Upper lobe of left lung (tissue), 6 donors: ENCODE results near the gene SMYD3. TPM values are rescaled to one million over a fixed set of nuclear protein-coding genes. Genes with fewer than 3 reads are reported as not detected.

Experiments used
- ATAC-seq, 2 donors: fragments of 200-7000 bp; cut with Tn5 transposase; one replicate each; pipeline ENCODE4 v1.9.1; 2022; ENCODE audit warnings: mild to moderate bottlenecking in 2 of 2, moderate library complexity in 2 of 2; ENCODE audit not compliant: low FRiP score in 2 of 2
- DNase-seq, 2 donors: peaks; one replicate each; pipeline ENCODE4 v3.0.0-alpha.2; 2019 to 2020
- H3K27ac ChIP-seq, 4 donors: fragments of 200-600 bp; sonication (generic); one replicate each; pipeline ENCODE4 v1.5.1; 2016 to 2019
- H3K27me3 ChIP-seq, 4 donors: fragments of 200-600 bp; sonication (generic); one replicate each; pipeline ENCODE4 v1.5.1; 2017 to 2019
- H3K36me3 ChIP-seq, 4 donors: fragments of 200-600 bp; sonication (generic); one replicate each; pipeline ENCODE4 v1.5.1; 2016 to 2019
- H3K4me1 ChIP-seq, 4 donors: fragments of 200-600 bp; sonication (generic); one replicate each; pipeline ENCODE4 v1.5.1; 2018 to 2019
- H3K4me3 ChIP-seq, 4 donors: fragments of 200-600 bp; sonication (generic); one replicate each; pipeline ENCODE4 v1.5.1; 2017 to 2019; ENCODE audit warnings: mild to moderate bottlenecking in 2 of 4, moderate library complexity in 1 of 4
- H3K9me3 ChIP-seq, 4 donors: fragments of 200-600 bp; sonication (generic); one replicate each; pipeline ENCODE4 v1.5.1; 2018 to 2019
- CTCF ChIP-seq, 6 experiments: fragments of 450-650 bp in 4 of 6; fragments of 200-600 bp in 2 of 6; sonication (generic) in 2 of 6; IDR thresholded peaks; one replicate each; pipeline ENCODE4 v1.5.1; 2016 to 2019; ENCODE audit warnings: antibody characterized with exemption in 6 of 6
- EP300 ChIP-seq, 4 donors: sonication (generic); formaldehyde crosslinking; IDR thresholded peaks; one replicate each; pipeline ENCODE4 v1.5.1; 2017; ENCODE audit warnings: antibody characterized with exemption in 4 of 4, control low read depth in 2 of 4
- POLR2A ChIP-seq, 4 donors: fragments of 450-650 bp; IDR thresholded peaks; one replicate each; pipeline ENCODE4 v1.5.1; 2016 to 2017; ENCODE audit warnings: antibody characterized with exemption in 4 of 4, mild to moderate bottlenecking in 2 of 4
- POLR2AphosphoS5 ChIP-seq, 2 donors: sonication (generic); formaldehyde crosslinking; IDR thresholded peaks; one replicate each; pipeline ENCODE4 v1.5.1; 2017; ENCODE audit warnings: antibody characterized with exemption in 2 of 2
- WGBS, 2 donors: methylation state at CpG; one replicate each; pipeline ENCODE4 v1.1.5; 2017 to 2018; 5-methylcytosine and 5-hydroxymethylcytosine counted together
- total RNA-seq, 6 donors: library from RNA; depleted of rRNA in 4 of 6; stranded (reverse); fragments of >200 nt in 4 of 6; gene quantifications; one replicate each; pipeline versions ENCODE4 v1.1.0 to v1.2.1, GENCODE V29; 2016 to 2021
- donor health status: DM: no; HTN: no; CAD: no; lungs with moderate emphysema.
- donor health status: DM: no; HTN: yes; CAD: no; lungs with severe emphysema.

The SMYD3 gene
- total RNA-seq, 6 donors from 2014 or later: 22.7 to 109 (median 34.0) TPM

DNA sequence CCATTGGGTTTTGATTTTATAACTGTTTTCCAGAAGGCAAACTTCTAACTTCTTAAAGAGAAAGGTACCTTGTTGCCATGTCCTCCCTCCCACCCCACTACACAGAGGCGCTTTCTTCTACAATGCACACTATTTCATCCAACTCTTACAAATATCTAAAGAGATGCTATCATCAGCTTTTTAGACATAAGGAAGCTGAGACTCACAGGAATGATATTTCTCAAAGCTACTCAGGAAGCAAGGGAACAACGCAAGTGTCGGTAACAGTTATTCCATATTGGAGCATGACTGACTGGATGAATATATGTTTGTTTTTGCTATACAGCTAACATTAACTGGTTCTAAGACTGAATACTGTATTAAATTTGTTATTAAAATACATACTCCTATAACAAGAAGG, 318.0 kb downstream of the SMYD3 start:
- ATAC-seq (no peak), DNase-seq (no peak)
- no peaks in the 10 kb centered on the region for H3K27me3 ChIP-seq
- no peak overlapping the region for H3K27ac ChIP-seq
- no peaks in the 10 kb centered on the region for H3K4me1 ChIP-seq
- H3K9me3 ChIP-seq: no peaks in the 10 kb centered on the region
- WGBS, 2 donors: 92 to 93% methylated on average over 3 of the region's 3 CpGs
- no peak overlapping the region for H3K4me3 ChIP-seq
- no peaks in the 10 kb centered on the region for H3K36me3 ChIP-seq
- TF ChIP-seq POLR2AphosphoS5 (IDR thresholded peaks at IDR 0.05): no peak
- TF ChIP-seq EP300 (IDR thresholded peaks at IDR 0.05): no peak
- no peak for TF ChIP-seq CTCF (IDR thresholded peaks at IDR 0.05)
- TF ChIP-seq POLR2A (IDR thresholded peaks at IDR 0.05): no peak

- no peak overlapping the region for H3K27ac ChIP-seq
- no peak for DNase-seq
- H3K4me1 ChIP-seq: no peaks in the 10 kb centered on the region
- TF ChIP-seq POLR2AphosphoS5 (IDR thresholded peaks at IDR 0.05): no peak
- TF ChIP-seq POLR2A (IDR thresholded peaks at IDR 0.05): no peak
- TF ChIP-seq EP300 (IDR thresholded peaks at IDR 0.05): no peak
- TF ChIP-seq CTCF (IDR thresholded peaks at IDR 0.05): no peak
- H3K36me3 ChIP-seq: no peaks in the 10 kb centered on the region
- H3K9me3 ChIP-seq: no peaks in the 10 kb centered on the region
- ATAC-seq: no peak
- no peaks in the 10 kb centered on the region for H3K27me3 ChIP-seq
- H3K4me3 ChIP-seq: no peak overlapping the region
- WGBS, 2 donors: 94 to 95% methylated on average over 10 of the region's 10 CpGs
Measured at GRCh38 chr1:246187834-246188372, 319.2 kb downstream of the SMYD3 start.

GRCh38 chr1:246184503-246184902, 322.6 kb downstream of the SMYD3 start:
- H3K27me3 ChIP-seq: no peaks in the 10 kb centered on the region
- WGBS, 2 donors: 100% methylated on average over 1 of the region's 1 CpG

DNA sequence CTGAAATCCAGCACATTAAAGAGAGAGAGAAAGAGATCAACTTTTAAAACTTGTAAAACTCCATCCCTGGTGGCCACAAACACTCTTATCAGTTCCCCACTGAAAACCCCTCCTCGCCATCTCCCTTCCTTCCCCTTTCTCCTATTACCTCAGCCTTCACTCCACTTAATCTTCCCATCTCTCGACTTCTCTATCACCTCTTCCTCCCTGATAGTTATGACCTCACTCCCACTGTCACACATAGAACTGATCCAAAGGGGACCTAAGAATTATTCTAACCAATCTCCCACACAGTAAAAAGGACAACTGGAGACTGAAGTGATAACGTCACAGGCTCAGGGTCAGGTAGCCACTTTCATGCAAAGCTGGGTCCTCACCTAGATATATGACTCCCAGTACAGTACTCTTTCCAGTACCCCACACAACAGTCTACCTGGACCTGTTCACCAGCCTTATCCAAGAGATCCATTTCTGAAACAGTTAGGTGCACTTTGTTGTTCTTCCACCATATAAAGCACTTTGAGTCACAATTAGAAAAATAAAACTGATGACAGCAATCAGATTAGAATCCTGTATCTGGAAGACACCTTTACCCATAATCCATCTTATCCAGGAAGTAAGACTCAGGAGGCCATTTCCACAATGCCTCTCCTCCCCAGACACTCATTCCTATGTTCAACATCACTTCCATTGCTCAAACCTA, 324.8 kb downstream of the SMYD3 start:
- Histone ChIP-seq H3K4me1 (peaks cover 0 to 4% (median 0%) of the 10 kb centered on the region in 4 donors), H3K27ac (no peak overlapping the region), H3K27me3 (no peaks in the 10 kb centered on the region), H3K9me3 (no peaks in the 10 kb centered on the region), H3K4me3 (no peak overlapping the region), H3K36me3 (no peaks in the 10 kb centered on the region)
- TF ChIP-seq EP300 (IDR thresholded peaks at IDR 0.05) (no peak), POLR2AphosphoS5 (IDR thresholded peaks at IDR 0.05) (no peak), CTCF (IDR thresholded peaks at IDR 0.05) (no peak), POLR2A (IDR thresholded peaks at IDR 0.05) (no peak)
- ATAC-seq: no peak
- WGBS, 2 donors: 57 to 68% methylated on average over 3 of the region's 3 CpGs
- no peak for DNase-seq

More at GRCh38 chr1:246184503-246184902, 322.6 kb downstream of the SMYD3 start:
- no peaks in the 10 kb centered on the region for H3K9me3 ChIP-seq
- DNase-seq (no peak), ATAC-seq (no peak)
- H3K4me3 ChIP-seq: no peak overlapping the region
- H3K27ac ChIP-seq: no peak overlapping the region
- TF ChIP-seq POLR2AphosphoS5 (IDR thresholded peaks at IDR 0.05) (no peak), EP300 (IDR thresholded peaks at IDR 0.05) (no peak), POLR2A (IDR thresholded peaks at IDR 0.05) (no peak), CTCF (IDR thresholded peaks at IDR 0.05) (no peak)
- no peaks in the 10 kb centered on the region for H3K36me3 ChIP-seq
- H3K4me1 ChIP-seq: no peaks in the 10 kb centered on the region

- Histone ChIP-seq H3K36me3 (no peaks in the 10 kb centered on the region), H3K4me1 (peaks cover 0 to 4% (median 0%) of the 10 kb centered on the region in 4 donors), H3K9me3 (no peaks in the 10 kb centered on the region), H3K4me3 (no peak overlapping the region), H3K27ac (no peak overlapping the region), H3K27me3 (no peaks in the 10 kb centered on the region)
- TF ChIP-seq POLR2AphosphoS5 (IDR thresholded peaks at IDR 0.05): no peak
- no peak for TF ChIP-seq EP300 (IDR thresholded peaks at IDR 0.05)
- TF ChIP-seq CTCF (IDR thresholded peaks at IDR 0.05): no peak
- no peak for TF ChIP-seq POLR2A (IDR thresholded peaks at IDR 0.05)
- no peak for DNase-seq
- no peak for ATAC-seq
Measured at GRCh38 chr1:246181241-246181640, 325.8 kb downstream of the SMYD3 start.
